OCI-M1 (cell line): ENCODE data around the gene WFDC1.

Experiments
- DNase-seq: peaks from one replicate; lab custom pipeline; 2025; lab: John Stamatoyannopoulos, UW

The WFDC1 gene

DNA sequence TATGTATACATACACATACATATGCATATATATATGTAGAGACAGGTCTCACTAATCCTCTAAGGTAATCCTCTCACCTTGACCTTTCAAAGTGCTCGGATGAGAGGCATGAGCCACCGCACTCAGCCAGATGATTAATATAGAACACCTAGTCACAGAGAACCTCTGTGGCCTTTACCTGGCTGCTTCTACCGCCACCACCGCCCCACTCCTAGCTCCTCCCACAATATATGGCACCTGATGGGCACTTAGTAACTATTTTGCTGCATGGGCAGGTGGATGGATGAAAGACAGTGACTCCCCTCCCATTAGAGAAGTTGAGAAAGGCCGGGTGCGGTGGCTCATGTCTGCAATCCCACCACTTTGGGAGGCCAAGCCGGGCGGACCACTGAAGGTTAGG lies 57.0 kb downstream of the WFDC1 start:
- DNase-seq: no peak

DNA sequence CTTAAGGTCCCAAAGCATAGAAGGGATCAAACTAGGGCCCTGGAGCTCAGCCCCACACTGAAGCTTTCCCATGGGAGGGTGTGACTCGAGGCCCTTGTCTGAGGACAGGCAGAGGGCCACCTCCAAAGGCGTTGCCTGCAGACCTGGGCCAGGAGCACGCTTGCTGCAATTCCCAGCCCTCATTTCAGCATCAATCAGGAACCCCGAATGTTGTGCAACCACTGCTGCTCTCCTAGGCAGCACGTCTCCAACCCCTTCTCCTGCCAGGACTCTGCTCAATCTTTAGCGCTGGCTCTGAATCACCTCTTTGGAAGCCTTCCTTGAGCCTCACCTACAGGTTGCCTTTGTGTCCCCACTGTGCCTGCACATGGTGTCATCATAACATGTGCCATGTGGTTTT lies 59.6 kb downstream of the WFDC1 start:
- no peak for DNase-seq

DNA sequence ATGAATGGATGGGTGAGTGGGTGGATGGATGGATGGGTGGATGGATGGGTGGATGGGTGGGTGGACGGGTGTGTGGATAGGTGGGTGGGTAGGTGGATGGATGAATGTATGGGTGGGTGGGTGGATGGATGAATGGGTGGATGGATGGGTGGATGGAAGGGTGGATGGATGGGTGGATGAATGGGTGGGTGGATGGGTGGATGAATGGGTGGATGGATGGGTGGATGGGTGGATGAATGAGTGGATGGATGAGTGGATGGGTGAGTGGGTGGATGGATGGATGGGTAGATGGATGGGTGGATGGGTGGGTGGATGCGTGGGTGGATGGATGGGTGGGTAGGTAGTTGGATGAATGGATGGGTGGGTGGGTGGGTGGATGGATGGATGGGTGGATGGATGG lies 60.5 kb downstream of the WFDC1 start:
- DNase-seq: no peak

- no peak for DNase-seq
Observed at GRCh38 chr16:84356176-84356575, 61.5 kb downstream of the WFDC1 start.

- DNase-seq: no peak
Observed at GRCh38 chr16:84356591-84357116, 62.0 kb downstream of the WFDC1 start.

DNA sequence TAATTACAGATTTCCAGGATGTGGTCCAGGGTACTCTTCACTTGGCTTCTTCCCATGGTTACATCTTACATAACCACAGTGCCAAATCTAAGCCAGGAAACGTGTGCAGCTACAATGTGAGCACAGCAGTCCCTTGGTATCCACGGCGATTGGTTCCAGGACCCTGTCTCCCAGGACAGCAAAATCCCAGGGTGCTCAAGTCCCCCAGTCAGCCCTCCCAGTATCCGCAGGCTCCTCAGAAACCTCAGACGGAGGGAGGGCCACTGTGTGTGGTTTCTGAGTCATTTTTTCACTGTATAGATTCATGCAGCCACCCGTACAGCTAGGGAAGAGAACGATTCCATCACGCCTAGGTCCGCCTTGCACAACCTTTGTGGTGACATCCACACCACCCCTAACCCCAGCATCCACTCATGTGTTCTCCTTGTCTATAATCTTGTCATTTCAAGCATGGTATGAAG lies 62.5 kb downstream of the WFDC1 start:
- DNase-seq: peak; percentile 31

- no peak for DNase-seq
Observed at GRCh38 chr16:84358601-84359295, 64.1 kb downstream of the WFDC1 start.

- DNase-seq: no peak
Observed at GRCh38 chr16:84359326-84359725, 64.6 kb downstream of the WFDC1 start.

GRCh38 chr16:84360170-84360569 lies 65.5 kb downstream of the WFDC1 start:
- no peak for DNase-seq

- DNase-seq: no peak
Observed at GRCh38 chr16:84360748-84361147, 66.1 kb downstream of the WFDC1 start.

- DNase-seq: no peak
Observed at GRCh38 chr16:84361546-84361945, 66.9 kb downstream of the WFDC1 start.

DNA sequence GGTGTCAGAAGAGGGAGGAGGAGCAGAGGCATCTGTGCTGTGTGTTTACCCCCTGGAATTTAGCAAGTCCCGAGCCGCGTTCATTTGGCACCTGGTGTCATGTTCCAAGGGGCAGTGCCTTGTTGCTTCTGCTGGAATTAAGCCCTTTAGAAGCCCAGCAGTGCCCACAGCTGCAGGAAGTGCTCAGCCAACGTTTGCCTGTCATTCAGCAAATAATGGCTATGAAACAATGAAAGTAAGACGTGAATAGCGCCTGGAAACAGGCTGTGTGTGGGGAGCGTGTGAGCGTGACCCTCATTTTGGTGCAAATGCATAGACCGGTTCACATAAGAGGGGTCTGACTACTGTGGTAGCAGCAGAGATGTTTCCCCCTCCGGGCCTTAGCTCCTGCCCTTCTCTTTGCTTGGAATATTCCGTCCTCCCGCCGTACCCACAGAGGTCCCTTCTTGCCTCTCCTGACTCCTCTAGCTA lies 67.8 kb downstream of the WFDC1 start:
- no peak for DNase-seq

GRCh38 chr16:84366208-84366607 lies 71.5 kb downstream of the WFDC1 start:
- DNase-seq: no peak

DNA sequence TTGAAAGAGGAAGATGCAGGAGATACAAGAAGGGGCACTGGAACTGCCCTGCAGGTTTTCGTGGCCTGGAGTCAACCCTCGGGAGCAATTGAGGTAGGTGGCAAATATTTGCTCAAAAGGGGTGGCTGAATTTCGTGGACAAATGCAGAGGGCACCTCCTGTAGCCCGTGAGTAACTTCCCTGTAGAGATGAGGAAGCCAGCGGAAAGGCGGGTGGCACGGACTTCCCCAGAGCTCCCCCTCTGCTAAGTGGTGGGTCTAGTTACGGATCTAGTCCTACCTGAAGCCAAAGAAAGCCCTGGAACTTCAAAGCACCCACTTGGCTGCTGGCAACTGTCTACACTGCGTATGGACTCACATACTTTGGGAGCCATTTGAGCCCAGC lies 72.6 kb downstream of the WFDC1 start:
- DNase-seq: no peak

- no peak for DNase-seq
Observed at GRCh38 chr16:84367750-84368307, 73.2 kb downstream of the WFDC1 start.

GRCh38 chr16:84368308-84368996 lies 73.8 kb downstream of the WFDC1 start, which contains the start of gene ATP2C2:
Gene ATP2C2 (plus strand): TSS chr16:84368538. CDS start chr16:84368616, 78 bp downstream.
- DNase-seq: no peak

GRCh38 chr16:84369105-84369504 lies 74.4 kb downstream of the WFDC1 start:
- DNase-seq: no peak

DNA sequence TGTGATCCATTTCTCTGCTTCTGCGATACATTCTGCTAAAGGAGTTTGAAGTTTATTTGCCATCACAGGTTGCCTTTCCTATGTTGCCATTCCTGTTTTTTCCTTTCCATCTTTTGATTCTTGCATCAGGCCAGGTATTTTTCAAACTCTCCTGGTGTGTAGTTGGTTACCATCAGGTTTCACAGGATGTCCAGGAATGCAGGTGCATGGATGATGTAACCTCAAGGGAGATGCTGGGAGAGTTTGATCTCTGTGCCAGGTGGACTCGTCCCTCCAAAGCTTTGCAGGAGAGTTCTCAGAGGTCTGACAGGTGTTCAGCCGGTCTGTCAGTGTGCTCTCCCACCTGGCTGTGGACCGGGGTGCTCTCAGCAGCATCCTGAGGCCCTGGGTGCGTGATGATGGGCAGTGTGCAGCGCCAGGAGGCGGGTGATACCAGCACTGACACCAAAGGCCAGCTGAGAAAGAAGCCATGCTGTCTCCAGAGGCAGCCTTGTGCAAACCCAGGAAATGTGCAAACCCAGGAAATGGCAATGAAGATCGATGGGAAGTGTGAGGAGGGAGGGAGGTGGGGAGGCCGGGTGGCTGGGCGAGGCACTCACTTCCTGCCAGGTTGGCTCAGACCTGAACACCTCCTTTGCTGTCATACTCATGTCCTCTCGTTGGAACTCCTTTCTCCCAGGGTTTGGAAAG lies 75.4 kb downstream of the WFDC1 start:
- DNase-seq: no peak

- DNase-seq: no peak
Observed at GRCh38 chr16:84370723-84371552, 76.3 kb downstream of the WFDC1 start.

GRCh38 chr16:84371553-84371865 lies 76.8 kb downstream of the WFDC1 start:
- DNase-seq: no peak

DNA sequence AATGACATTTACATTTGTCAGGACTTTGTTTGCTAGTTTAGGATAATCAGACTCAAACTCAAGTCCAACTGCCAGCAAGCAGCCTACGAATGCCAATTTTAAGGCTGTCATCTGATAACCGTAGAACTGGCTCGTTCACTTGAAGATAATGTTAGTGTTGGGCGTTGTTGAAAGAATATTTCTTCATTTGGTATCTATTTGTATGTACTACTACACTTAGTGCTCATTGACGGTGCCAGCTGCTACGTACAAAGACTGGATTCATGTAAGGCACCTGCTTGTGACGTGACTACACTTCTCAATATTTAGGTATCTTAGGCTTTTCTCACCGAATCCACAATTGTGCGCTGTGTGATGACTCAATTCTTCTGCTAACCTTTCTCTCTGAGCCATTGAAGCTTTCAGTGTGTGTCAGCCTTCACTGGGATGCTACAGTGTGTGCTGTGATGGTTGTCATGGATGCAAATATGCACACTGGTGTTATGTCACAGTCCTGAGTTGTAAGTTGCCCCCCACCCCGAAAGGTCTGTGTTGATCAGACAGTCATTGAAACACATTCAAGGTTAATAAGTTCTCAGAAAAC lies 79.3 kb downstream of the WFDC1 start:
- peak; percentile 37 for DNase-seq
